T-helper 2 cell (primary cell): Measurements from ENCODE around the gene RGS19.

Experiments used
- DNase-seq, 5 experiments: peaks; one replicate each; pipeline versions ENCODE4 v3.0.0 to v3.0.0-alpha.2; 2012 to 2022

Gene RGS19

GRCh38 chr20:64032706-64033624 is 46.4 kb downstream of the RGS19 start:
- DNase-seq = no peak

- DNase-seq = no peak
Measured at GRCh38 chr20:64031822-64032314, 47.5 kb downstream of the RGS19 start.

GRCh38 chr20:64030371-64031134 is 48.8 kb downstream of the RGS19 start:
- DNase-seq = no peak

GRCh38 chr20:64029293-64030117 is 49.8 kb downstream of the RGS19 start:
- no peak for DNase-seq

GRCh38 chr20:64027981-64028685 is 51.2 kb downstream of the RGS19 start:
- DNase-seq = no peak

- no peak for DNase-seq
Measured at GRCh38 chr20:64025826-64026412, 53.4 kb downstream of the RGS19 start.

- DNase-seq = no peak
Measured at GRCh38 chr20:64025101-64025825, 54.1 kb downstream of the RGS19 start.

- no peak for DNase-seq
Measured at GRCh38 chr20:64024141-64024990, 55.0 kb downstream of the RGS19 start.

GRCh38 chr20:64023361-64024140 is 55.8 kb downstream of the RGS19 start:
- no peak for DNase-seq
